Colonic mucosa (tissue), 4 donors: ENCODE results near the gene LARGE1. TPM values are rescaled to one million over a fixed set of nuclear protein-coding genes. Genes with fewer than 3 reads are reported as not detected.

ENCODE experiments used
- DNase-seq: peaks from one replicate; pipeline ENCODE4 v3.0.0-alpha.2; 2020
- H3K27ac ChIP-seq: fragments of 200-600 bp; one replicate; pipeline ENCODE4 v1.8.0; 2021
- H3K27me3 ChIP-seq: fragments of 200-600 bp; one replicate; pipeline ENCODE4 v1.8.0; 2021
- H3K36me3 ChIP-seq: fragments of 200-600 bp; one replicate; pipeline ENCODE4 v1.8.0; 2021
- H3K4me1 ChIP-seq: fragments of 200-600 bp; one replicate; pipeline ENCODE4 v1.8.0; 2021; ENCODE audit warnings: mild to moderate bottlenecking
- H3K4me3 ChIP-seq: fragments of 200-600 bp; one replicate; pipeline ENCODE4 v1.8.0; 2021
- H3K9ac ChIP-seq, 2 donors: one replicate each; pipeline ENCODE4 v1.7.0; 2013; ENCODE audit warnings: control low read depth in 2 of 2, low read depth in 2 of 2, low read length in 2 of 2
- H3K9me3 ChIP-seq: fragments of 200-600 bp; one replicate; pipeline ENCODE4 v1.8.0; 2021
- CTCF ChIP-seq: fragments of 200-600 bp; IDR thresholded peaks from one replicate; pipeline ENCODE4 v1.8.0; 2022; ENCODE audit warnings: antibody characterized with exemption, mild to moderate bottlenecking
- intact Hi-C: fragments of 100-400 bp; cut with DNase I; formaldehyde crosslinking; loops from one replicate; pipeline ENCODE4 v1.14.1; 2022
- total RNA-seq, 2 donors: library from RNA; stranded (reverse); fragmentation: NEBNext Ultra II Directional in 1 of 2; extraction: Animal tissue kit (Norgen Biotek cat#: 25700) in 1 of 2; gene quantifications; one replicate each; pipeline ENCODE4 v1.2.1, GENCODE V29; 2021
- donor health status: healthy.
- donor health status: DM: no; HTN: no; CAD: no.
- donor health status: DM: no; HTN: no; CAD: no.

Gene LARGE1
- total RNA-seq, 2 donors from 2014 or later = 45.2 to 46.5 TPM

GRCh38 chr22:33440756-33441155, 479.5 kb downstream of the LARGE1 start:
- H3K27me3 ChIP-seq = no peaks in the 10 kb centered on the region
- DNase-seq = no peak
- no peaks in the 10 kb centered on the region for H3K36me3 ChIP-seq
- H3K9ac ChIP-seq = no peak overlapping the region
- no peak for TF ChIP-seq CTCF
- H3K4me3 ChIP-seq = no peak overlapping the region
- no peaks in the 10 kb centered on the region for H3K4me1 ChIP-seq
- no peaks in the 10 kb centered on the region for H3K9me3 ChIP-seq
- no peak overlapping the region for H3K27ac ChIP-seq
- intact Hi-C loops = no loop called here

- no peaks in the 10 kb centered on the region for H3K36me3 ChIP-seq
- no peak overlapping the region for H3K9ac ChIP-seq
- no peak for DNase-seq
- intact Hi-C loops = no loop called here
- no peaks in the 10 kb centered on the region for H3K4me1 ChIP-seq
- H3K4me3 ChIP-seq = no peak overlapping the region
- no peaks in the 10 kb centered on the region for H3K27me3 ChIP-seq
- no peak for TF ChIP-seq CTCF
- H3K9me3 ChIP-seq = no peaks in the 10 kb centered on the region
- no peak overlapping the region for H3K27ac ChIP-seq
These were observed 482.0 kb downstream of the LARGE1 start for GRCh38 chr22:33438273-33438672.

DNA sequence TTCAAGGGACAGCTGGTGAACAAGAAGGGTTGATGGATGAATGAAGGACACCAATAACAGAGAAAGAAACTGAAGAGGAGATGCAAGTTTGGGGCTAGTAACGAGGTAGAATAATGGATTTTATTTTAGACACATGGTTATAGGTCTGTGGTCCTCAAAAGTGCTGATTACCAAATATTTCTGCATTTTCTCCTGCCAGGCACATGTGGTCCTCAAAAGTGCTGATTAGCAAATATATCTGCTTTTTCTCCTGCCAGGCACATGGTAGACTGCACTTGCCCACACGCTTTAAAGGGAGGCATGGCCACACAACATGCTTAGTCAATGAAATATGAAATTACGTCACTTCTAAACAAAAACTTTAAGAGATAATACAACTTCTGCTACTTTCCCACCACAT, 489.0 kb downstream of the LARGE1 start:
- Histone ChIP-seq H3K27me3 (no peaks in the 10 kb centered on the region), H3K9me3 (no peaks in the 10 kb centered on the region), H3K9ac (no peak overlapping the region), H3K36me3 (no peaks in the 10 kb centered on the region), H3K4me3 (no peak overlapping the region), H3K4me1 (no peaks in the 10 kb centered on the region), H3K27ac (no peak overlapping the region)
- no peak for TF ChIP-seq CTCF
- intact Hi-C loops = no loop called here
- no peak for DNase-seq

DNA sequence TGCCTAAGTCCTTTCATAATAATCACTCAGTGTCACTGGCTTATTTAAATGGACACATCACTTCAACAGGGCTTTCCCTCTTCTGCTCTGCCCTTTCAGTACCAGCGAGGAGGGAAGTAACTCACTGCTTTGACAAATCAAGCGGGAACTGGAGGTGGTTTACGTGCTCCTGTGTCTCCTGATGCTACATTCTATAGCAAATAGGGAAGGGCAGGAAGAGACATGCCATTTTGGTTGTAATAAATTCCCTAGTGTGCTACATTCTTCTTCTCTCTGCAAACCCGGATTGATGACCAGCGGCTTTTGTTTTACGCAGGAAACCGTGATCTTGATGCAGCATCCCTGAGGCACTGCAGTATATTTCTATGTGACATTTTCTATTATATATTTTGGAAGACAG, 491.0 kb downstream of the LARGE1 start:
- TF ChIP-seq CTCF = no peak
- DNase-seq = no peak
- Histone ChIP-seq H3K9ac (no peak overlapping the region), H3K4me1 (no peaks in the 10 kb centered on the region), H3K9me3 (no peaks in the 10 kb centered on the region), H3K27ac (no peak overlapping the region), H3K36me3 (no peaks in the 10 kb centered on the region), H3K27me3 (no peaks in the 10 kb centered on the region), H3K4me3 (no peak overlapping the region)
- intact Hi-C loops = no loop called here

DNA sequence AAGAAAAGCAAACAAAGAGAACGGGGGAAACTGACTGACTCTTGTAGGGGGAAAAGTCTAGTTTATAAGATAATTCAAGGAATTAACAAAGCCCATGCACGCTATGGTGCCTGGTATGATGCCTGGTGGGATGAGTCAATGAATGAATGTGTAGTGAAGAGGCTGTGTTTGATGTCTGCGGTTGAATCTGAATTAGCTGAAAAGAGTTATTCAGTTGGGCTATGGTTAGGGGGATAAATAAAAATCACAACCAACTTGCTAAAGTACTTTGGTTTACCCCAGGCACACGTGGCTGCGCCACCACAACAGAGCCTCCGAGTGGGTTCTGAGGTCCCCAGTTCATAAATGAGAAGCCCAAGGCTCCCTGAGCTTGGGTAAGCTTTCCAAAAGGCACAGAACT, 492.8 kb downstream of the LARGE1 start:
- no peaks in the 10 kb centered on the region for H3K36me3 ChIP-seq
- no peaks in the 10 kb centered on the region for H3K27me3 ChIP-seq
- DNase-seq = no peak
- H3K9ac ChIP-seq = no peak overlapping the region
- no peak overlapping the region for H3K4me3 ChIP-seq
- H3K27ac ChIP-seq = no peak overlapping the region
- TF ChIP-seq CTCF = no peak
- H3K9me3 ChIP-seq = no peaks in the 10 kb centered on the region
- H3K4me1 ChIP-seq = no peaks in the 10 kb centered on the region
- intact Hi-C loops = no loop called here

GRCh38 chr22:33426451-33426850, 493.8 kb downstream of the LARGE1 start:
- no peak for TF ChIP-seq CTCF
- intact Hi-C loops = no loop called here

More at GRCh38 chr22:33426451-33426850, 493.8 kb downstream of the LARGE1 start:
- Histone ChIP-seq H3K27me3 (no peaks in the 10 kb centered on the region), H3K36me3 (no peaks in the 10 kb centered on the region), H3K4me3 (no peak overlapping the region), H3K27ac (no peak overlapping the region), H3K9me3 (no peaks in the 10 kb centered on the region), H3K9ac (no peak overlapping the region), H3K4me1 (no peaks in the 10 kb centered on the region)
- DNase-seq = no peak
